IMR-90 (cell line): Measurements from ENCODE around the gene LEF1. TPM values are rescaled to one million over a fixed set of nuclear protein-coding genes. Genes with fewer than 3 reads are reported as not detected.

ENCODE experiments used
- ATAC-seq: fragments of 200-7000 bp; cut with Tn5 transposase; 2 replicates; pipeline ENCODE4 v1.9.1; 2020; ENCODE audit warnings: low read depth, mild to moderate bottlenecking, moderate library complexity
- BruUV-seq: library from RNA; stranded (reverse); fragments of 400-500 nt; replicated peaks from 2 replicates; lab custom pipeline; 2021; lab: Mats Ljungman, UMichigan
- CTCF ChIA-PET: fragments of 300-600 bp; formaldehyde crosslinking; extraction: SDS; loops from one replicate; lab custom pipeline; 2021; ENCODE audit warnings: antibody characterized with exemption; lab: Yijun Ruan, JAX
- POLR2A ChIA-PET: fragments of 300-600 bp; sonication (Branson Sonifier 250); formaldehyde crosslinking; loops from one replicate; lab custom pipeline; 2022; ENCODE audit warnings: antibody characterized with exemption; ENCODE audit not compliant: unreplicated experiment; lab: Charles Lee
- DNase-seq: peaks from one replicate; pipeline ENCODE4 v3.0.0; 2013
- H2AFZ ChIP-seq: replicated peaks from 2 replicates; pipeline ENCODE3; 2013; ENCODE audit warnings: low read length, mild to moderate bottlenecking; ENCODE audit not compliant: poor library complexity
- H2AK5ac ChIP-seq: 2 replicates; pipeline ENCODE4 v1.6.1; 2013; ENCODE audit warnings: low read depth, low read length, inconsistent platforms
- H2AK9ac ChIP-seq: replicated peaks from 2 replicates; pipeline ENCODE3; 2013; ENCODE audit warnings: mild to moderate bottlenecking, low read depth, low read length, moderate library complexity; ENCODE audit not compliant: poor library complexity
- H2BK120ac ChIP-seq: 2 replicates; pipeline ENCODE4 v1.6.1; 2013; ENCODE audit warnings: low read depth, low read length, inconsistent platforms
- H2BK15ac ChIP-seq: 3 replicates; pipeline ENCODE4 v1.6.1; 2013; ENCODE audit warnings: low read depth, low read length, inconsistent platforms
- H2BK20ac ChIP-seq: 2 replicates; pipeline ENCODE4 v1.6.1; 2013; ENCODE audit warnings: low read depth, mild to moderate bottlenecking, inconsistent platforms, low read length, moderate library complexity
- H2BK5ac ChIP-seq: 2 replicates; pipeline ENCODE4 v1.6.1; 2013; ENCODE audit warnings: mild to moderate bottlenecking, low read depth, low read length, inconsistent platforms; ENCODE audit not compliant: poor library complexity, severe bottlenecking
- H3K14ac ChIP-seq: replicated peaks from 2 replicates; pipeline ENCODE4 v1.6.1; 2013; ENCODE audit warnings: low read depth, low read length, inconsistent platforms
- H3K18ac ChIP-seq: 2 replicates; pipeline ENCODE4 v1.6.1; 2013; ENCODE audit warnings: low read depth, low read length, control low read depth
- H3K23ac ChIP-seq: 2 replicates; pipeline ENCODE4 v1.6.1; 2013; ENCODE audit warnings: low read depth, low read length, inconsistent platforms
- H3K27ac ChIP-seq: 2 replicates; pipeline ENCODE4 v1.5.1; 2013; ENCODE audit warnings: mild to moderate bottlenecking, control low read depth, low read length; ENCODE audit not compliant: insufficient read depth
- H3K27me3 ChIP-seq: 2 replicates; pipeline ENCODE4 v1.6.1; 2013; ENCODE audit warnings: low read length; ENCODE audit not compliant: control insufficient read depth, insufficient read depth
- H3K36me3 ChIP-seq: 2 replicates; pipeline ENCODE4 v1.6.1; 2013; ENCODE audit warnings: low read length, mixed read lengths; ENCODE audit not compliant: control insufficient read depth, insufficient read depth
- H3K4ac ChIP-seq: 2 replicates; pipeline ENCODE4 v1.6.1; 2013; ENCODE audit warnings: low read depth, low read length, inconsistent platforms
- H3K4me1 ChIP-seq: 2 replicates; pipeline ENCODE4 v1.6.1; 2013; ENCODE audit warnings: low read length, mixed read lengths; ENCODE audit not compliant: control insufficient read depth, insufficient read depth
- H3K4me2 ChIP-seq: 2 replicates; pipeline ENCODE4 v1.6.1; 2013; ENCODE audit warnings: low read depth, mild to moderate bottlenecking, control low read depth, low read length, moderate library complexity
- H3K4me3 ChIP-seq: 2 replicates; pipeline ENCODE4 v1.5.1; 2013; ENCODE audit warnings: low read depth, mild to moderate bottlenecking, control low read depth, low read length, moderate library complexity; ENCODE audit not compliant: insufficient read depth
- H3K56ac ChIP-seq: 2 replicates; pipeline ENCODE4 v1.6.1; 2013; ENCODE audit warnings: low read length, inconsistent platforms; ENCODE audit not compliant: insufficient read depth; ENCODE audit errors: extremely low read depth
- H3K79me1 ChIP-seq, 2 experiments: 2 replicates each; pipeline ENCODE4 v1.6.1; 2013; ENCODE audit warnings: low read length in 2 of 2, inconsistent platforms in 1 of 2, low read depth in 1 of 2
- H3K9ac ChIP-seq: 2 replicates; pipeline ENCODE4 v1.6.1; 2013; ENCODE audit warnings: low read depth, low read length, control low read depth
- H3K9me1 ChIP-seq: 2 replicates; pipeline ENCODE4 v1.6.1; 2013; ENCODE audit warnings: low read length, inconsistent platforms; ENCODE audit not compliant: insufficient read depth
- H3K9me3 ChIP-seq: 2 replicates; pipeline ENCODE4 v1.6.1; 2013; ENCODE audit warnings: low read length; ENCODE audit not compliant: control insufficient read depth, insufficient read depth
- H4K20me1 ChIP-seq: 2 replicates; pipeline ENCODE4 v1.6.1; 2013; ENCODE audit warnings: low read length, inconsistent platforms; ENCODE audit not compliant: insufficient read depth
- H4K5ac ChIP-seq: 2 replicates; pipeline ENCODE4 v1.6.1; 2013; ENCODE audit warnings: mild to moderate bottlenecking, low read depth, low read length, control low read depth
- H4K8ac ChIP-seq, 2 experiments: 2 replicates each; pipeline ENCODE4 v1.6.1; 2013; ENCODE audit warnings: low read depth in 2 of 2, low read length in 2 of 2, control low read depth in 1 of 2, inconsistent platforms in 1 of 2
- H4K91ac ChIP-seq: 2 replicates; pipeline ENCODE4 v1.6.1; 2013; ENCODE audit warnings: low read depth, low read length, inconsistent platforms; ENCODE audit not compliant: insufficient read depth
- BHLHE40 ChIP-seq: fragments of 150-350 bp; IDR thresholded peaks from 2 replicates; pipeline ENCODE4 v1.6.1; 2016; ENCODE audit warnings: mild to moderate bottlenecking, low read depth, low read length
- CEBPB ChIP-seq: IDR thresholded peaks from 2 replicates; pipeline ENCODE4 v1.6.1; 2012; ENCODE audit warnings: low read depth, low read length, improper control_type of control experiment
- CHD1 ChIP-seq: IDR thresholded peaks from 2 replicates; pipeline ENCODE4 v1.6.1; 2012; ENCODE audit warnings: low read depth, low read length, improper control_type of control experiment
- FOS ChIP-seq: fragments of 150-350 bp; IDR thresholded peaks from 2 replicates; pipeline ENCODE4 v1.6.1; 2016; ENCODE audit warnings: low read depth, low read length
- MAFK ChIP-seq: IDR thresholded peaks from 2 replicates; pipeline ENCODE4 v1.6.1; 2012; ENCODE audit warnings: low read depth, low read length, improper control_type of control experiment
- MAZ ChIP-seq: IDR thresholded peaks from 2 replicates; pipeline ENCODE4 v1.6.1; 2012; ENCODE audit warnings: low read depth, mild to moderate bottlenecking, low read length, improper control_type of control experiment, moderate library complexity, borderline replicate concordance
- MXI1 ChIP-seq: IDR thresholded peaks from 2 replicates; pipeline ENCODE4 v1.6.1; 2012; ENCODE audit warnings: low read depth, mild to moderate bottlenecking, low read length, moderate library complexity, borderline replicate concordance
- NFE2L2 ChIP-seq: fragments of 150-350 bp; IDR thresholded peaks from 2 replicates; pipeline ENCODE4 v1.6.1; 2016; ENCODE audit warnings: low read depth, mild to moderate bottlenecking, low read length
- POLR2A ChIP-seq: IDR thresholded peaks from 2 replicates; pipeline ENCODE4 v1.6.1; 2012; ENCODE audit warnings: mild to moderate bottlenecking, low read depth, low read length
- RAD21 ChIP-seq: IDR thresholded peaks from 2 replicates; pipeline ENCODE4 v1.6.1; 2012; ENCODE audit warnings: low read length, improper control_type of control experiment
- RFX5 ChIP-seq: IDR thresholded peaks from 2 replicates; pipeline ENCODE4 v1.8.0; 2012; ENCODE audit warnings: low read depth, mild to moderate bottlenecking, low read length, moderate library complexity
- SMC3 ChIP-seq: fragments of 150-350 bp; IDR thresholded peaks from 2 replicates; pipeline ENCODE4 v1.6.1; 2016; ENCODE audit warnings: low read depth, mild to moderate bottlenecking, antibody characterized with exemption, low read length, moderate library complexity
- WGBS, 2 experiments: methylation state at CpG; one replicate each; pipeline versions ENCODE4 v1.1.5 to v1.1.7; 2013; ENCODE audit warnings: missing lambda C conversion rate in 2 of 2; ENCODE audit not compliant: insufficient read length in 1 of 2; ENCODE audit errors: extremely low coverage in 2 of 2; 5-methylcytosine and 5-hydroxymethylcytosine counted together
- dilution Hi-C: fragments of 300-500 bp; cut with HindIII; formaldehyde crosslinking; loops from one replicate; pipeline ENCODE4 v1.14.3; 2018; ENCODE audit warnings: low sequenced_read_pairs; ENCODE audit not compliant: unreplicated experiment
- in situ Hi-C: fragments of 300-500 bp; cut with MboI; formaldehyde crosslinking; loops from 3 replicates; pipeline ENCODE4 v1.14.3; 2019; ENCODE audit warnings: low sequenced_read_pairs, inconsistent platforms, mixed read lengths
- intact Hi-C: fragments of 100-400 bp; cut with micrococcal nuclease; formaldehyde crosslinking; loops from 2 replicates; pipeline ENCODE4 v1.10.0; 2022
- polyA plus RNA-seq, 3 experiments: library from polyadenylated mRNA; depleted of rRNA; stranded (reverse); fragments of >200 nt; gene quantifications; 2 replicates each; pipeline ENCODE4 v1.2.3, GENCODE V29; 2012; ENCODE audit warnings: low replicate concordance in 1 of 3
- total RNA-seq: library from RNA; depleted of rRNA; stranded (reverse); fragments of >200 nt; gene quantifications from 2 replicates; pipeline ENCODE4 v1.2.3, GENCODE V29; 2012
- TF ChIP-seq, protein P1 (sequence below): conservative IDR thresholded peaks from 2 replicates; pipeline ENCODE4 v1.5.1; 2012; ENCODE audit warnings: mild to moderate bottlenecking, low read depth, low read length, improper control_type of control experiment
- TF ChIP-seq, protein P2 (sequence below): fragments of 150-350 bp; IDR thresholded peaks from 2 replicates; pipeline ENCODE4 v1.6.1; 2016; ENCODE audit warnings: low read depth, mild to moderate bottlenecking, low read length, moderate library complexity, borderline replicate concordance
- TF ChIP-seq, protein P3 (sequence below): fragments of 150-350 bp; IDR thresholded peaks from 2 replicates; pipeline ENCODE4 v1.6.1; 2017; ENCODE audit warnings: mild to moderate bottlenecking, antibody characterized with exemption, low read length, low read depth

Gene LEF1
- total and polyA plus RNA-seq, 2 of the 4 experiments (the other 2 are of a cell fraction) = 1.7 to 1.8 TPM

DNA sequence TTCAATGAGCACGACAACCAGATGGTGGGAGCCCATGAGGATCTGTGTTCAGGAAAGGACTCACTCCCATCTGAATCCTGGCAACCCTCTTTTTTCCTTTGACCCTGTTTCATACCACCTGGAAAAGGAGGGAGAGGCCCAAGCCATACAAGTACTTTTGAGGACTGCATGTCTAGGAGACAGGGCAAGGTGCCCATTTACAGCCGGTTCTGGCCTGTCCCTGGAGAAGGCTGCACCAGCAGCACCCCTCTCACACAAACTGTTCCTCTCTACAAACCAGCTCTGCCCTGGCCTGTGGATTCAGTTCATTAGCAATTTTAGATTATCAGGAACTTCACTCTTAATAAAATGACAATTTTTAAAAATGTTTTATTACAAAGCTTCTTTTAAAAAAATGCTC, 121.5 kb downstream of the LEF1 start:
- ChIA-PET POLR2A (interaction anchor here (0.6 kb wide), 1 partner anchor 400 kb away, joined by 3 read pairs; no protein-coding TSS in a partner anchor), CTCF (interaction anchor here (0.8 kb wide), 1 partner anchor 526 kb away, joined by 4 read pairs; no protein-coding TSS in a partner anchor)
- no peaks in the 10 kb centered on the region for H4K20me1 ChIP-seq
- in situ Hi-C loops = no loop called here
- dilution Hi-C loops = no loop called here
- no peak overlapping the region for H3K9ac ChIP-seq
- H3K23ac ChIP-seq = no peak overlapping the region
- H3K18ac ChIP-seq = no peak overlapping the region
- H3K4me1 ChIP-seq = no peaks in the 10 kb centered on the region
- no peak overlapping the region for H2AFZ ChIP-seq
- ATAC-seq (no peak), DNase-seq (no peak)
- intact Hi-C loops = no loop called here
- no peak overlapping the region for H2AK5ac ChIP-seq
- no TSS peak for BruUV-seq
- TF ChIP-seq MAFK = no peak
- TF ChIP-seq FOS = no peak
- no peak for TF ChIP-seq MXI1
- no peak for TF ChIP-seq CHD1
- no peak for TF ChIP-seq BHLHE40
- no peak for TF ChIP-seq MAZ
- TF ChIP-seq POLR2A = no peak
- TF ChIP-seq NFE2L2 = no peak
- TF ChIP-seq, protein P1, sequence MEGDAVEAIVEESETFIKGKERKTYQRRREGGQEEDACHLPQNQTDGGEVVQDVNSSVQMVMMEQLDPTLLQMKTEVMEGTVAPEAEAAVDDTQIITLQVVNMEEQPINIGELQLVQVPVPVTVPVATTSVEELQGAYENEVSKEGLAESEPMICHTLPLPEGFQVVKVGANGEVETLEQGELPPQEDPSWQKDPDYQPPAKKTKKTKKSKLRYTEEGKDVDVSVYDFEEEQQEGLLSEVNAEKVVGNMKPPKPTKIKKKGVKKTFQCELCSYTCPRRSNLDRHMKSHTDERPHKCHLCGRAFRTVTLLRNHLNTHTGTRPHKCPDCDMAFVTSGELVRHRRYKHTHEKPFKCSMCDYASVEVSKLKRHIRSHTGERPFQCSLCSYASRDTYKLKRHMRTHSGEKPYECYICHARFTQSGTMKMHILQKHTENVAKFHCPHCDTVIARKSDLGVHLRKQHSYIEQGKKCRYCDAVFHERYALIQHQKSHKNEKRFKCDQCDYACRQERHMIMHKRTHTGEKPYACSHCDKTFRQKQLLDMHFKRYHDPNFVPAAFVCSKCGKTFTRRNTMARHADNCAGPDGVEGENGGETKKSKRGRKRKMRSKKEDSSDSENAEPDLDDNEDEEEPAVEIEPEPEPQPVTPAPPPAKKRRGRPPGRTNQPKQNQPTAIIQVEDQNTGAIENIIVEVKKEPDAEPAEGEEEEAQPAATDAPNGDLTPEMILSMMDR = no peak
- no peak for TF ChIP-seq SMC3
- no peak for TF ChIP-seq RAD21
- TF ChIP-seq, protein P2, sequence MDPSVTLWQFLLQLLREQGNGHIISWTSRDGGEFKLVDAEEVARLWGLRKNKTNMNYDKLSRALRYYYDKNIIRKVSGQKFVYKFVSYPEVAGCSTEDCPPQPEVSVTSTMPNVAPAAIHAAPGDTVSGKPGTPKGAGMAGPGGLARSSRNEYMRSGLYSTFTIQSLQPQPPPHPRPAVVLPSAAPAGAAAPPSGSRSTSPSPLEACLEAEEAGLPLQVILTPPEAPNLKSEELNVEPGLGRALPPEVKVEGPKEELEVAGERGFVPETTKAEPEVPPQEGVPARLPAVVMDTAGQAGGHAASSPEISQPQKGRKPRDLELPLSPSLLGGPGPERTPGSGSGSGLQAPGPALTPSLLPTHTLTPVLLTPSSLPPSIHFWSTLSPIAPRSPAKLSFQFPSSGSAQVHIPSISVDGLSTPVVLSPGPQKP = no peak
- TF ChIP-seq RFX5 = no peak
- TF ChIP-seq, protein P3, sequence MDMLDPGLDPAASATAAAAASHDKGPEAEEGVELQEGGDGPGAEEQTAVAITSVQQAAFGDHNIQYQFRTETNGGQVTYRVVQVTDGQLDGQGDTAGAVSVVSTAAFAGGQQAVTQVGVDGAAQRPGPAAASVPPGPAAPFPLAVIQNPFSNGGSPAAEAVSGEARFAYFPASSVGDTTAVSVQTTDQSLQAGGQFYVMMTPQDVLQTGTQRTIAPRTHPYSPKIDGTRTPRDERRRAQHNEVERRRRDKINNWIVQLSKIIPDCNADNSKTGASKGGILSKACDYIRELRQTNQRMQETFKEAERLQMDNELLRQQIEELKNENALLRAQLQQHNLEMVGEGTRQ = no peak
- no peak for TF ChIP-seq CEBPB
- no peak overlapping the region for H3K4me3 ChIP-seq
- no peak overlapping the region for H3K4me2 ChIP-seq
- no peak overlapping the region for H3K4ac ChIP-seq
- H3K9me1 ChIP-seq = no peaks in the 10 kb centered on the region
- H2BK120ac ChIP-seq = no peak overlapping the region
- no peak overlapping the region for H2BK20ac ChIP-seq
- no peak overlapping the region for H4K91ac ChIP-seq
- H3K56ac ChIP-seq = no peak overlapping the region
- H2AK9ac ChIP-seq = no peak overlapping the region
- no peak overlapping the region for H3K14ac ChIP-seq
- H3K27ac ChIP-seq = no peak overlapping the region
- H2BK5ac ChIP-seq = no peak overlapping the region
- no peaks in the 10 kb centered on the region for H3K36me3 ChIP-seq
- no peak overlapping the region for H2BK15ac ChIP-seq
- H4K5ac ChIP-seq = no peak overlapping the region
- WGBS, 2 experiments = no CpG with 5 or more reads among the region's 2 CpGs
- no peaks in the 10 kb centered on the region for H3K79me1 ChIP-seq
- H3K27me3 ChIP-seq = peaks cover 4% of the 10 kb centered on the region; the same call in 1 of the 2 replicates
- no peaks in the 10 kb centered on the region for H3K9me3 ChIP-seq
- H4K8ac ChIP-seq = no peak overlapping the region
